Endodermal cell (in vitro differentiated cells): ENCODE measurements around the gene RAB17. TPM values are rescaled to one million over a fixed set of nuclear protein-coding genes. Genes with fewer than 3 reads are reported as not detected.

Experiments
- DNase-seq: peaks from one replicate; pipeline ENCODE4 v3.0.0-alpha.2; 2017
- H3K27ac ChIP-seq: 2 replicates; pipeline ENCODE4 v1.5.1; 2013; ENCODE audit warnings: mild to moderate bottlenecking, low read depth, low read length, moderate library complexity
- H3K27me3 ChIP-seq: 2 replicates; pipeline ENCODE4 v1.6.1; 2013; ENCODE audit warnings: mild to moderate bottlenecking, low read length, moderate library complexity; ENCODE audit not compliant: insufficient read depth, control insufficient read depth, poor library complexity, severe bottlenecking
- H3K36me3 ChIP-seq: 2 replicates; pipeline ENCODE4 v1.7.0; 2013; ENCODE audit warnings: mild to moderate bottlenecking, low read length, moderate library complexity; ENCODE audit not compliant: control insufficient read depth, insufficient read depth
- H3K4me1 ChIP-seq: one replicate; pipeline ENCODE4 v1.7.0; 2013; ENCODE audit warnings: low read length; ENCODE audit not compliant: control insufficient read depth, insufficient read depth
- H3K4me3 ChIP-seq: 2 replicates; pipeline ENCODE4 v1.5.1; 2013; ENCODE audit warnings: mild to moderate bottlenecking, low read length, moderate library complexity
- H3K9ac ChIP-seq: 2 replicates; pipeline ENCODE4 v1.6.1; 2013; ENCODE audit warnings: mild to moderate bottlenecking, low read length, moderate library complexity; ENCODE audit not compliant: poor library complexity, severe bottlenecking; ENCODE audit errors: extremely low read depth
- H3K9me3 ChIP-seq: 2 replicates; pipeline ENCODE4 v1.6.1; 2013; ENCODE audit warnings: mild to moderate bottlenecking, low read length, moderate library complexity; ENCODE audit not compliant: control insufficient read depth
- H3K27ac Mint-ChIP-seq: 2 replicates; pipeline ENCODE4 v1.8.0; 2020; ENCODE audit warnings: mixed read lengths
- H3K27me3 Mint-ChIP-seq: 2 replicates; pipeline ENCODE4 v1.8.0; 2021; ENCODE audit warnings: mild to moderate bottlenecking, mixed read lengths; ENCODE audit not compliant: insufficient read depth
- H3K36me3 Mint-ChIP-seq: 2 replicates; pipeline ENCODE4 v1.8.0; 2020; ENCODE audit warnings: low read depth, mixed read lengths
- H3K4me1 Mint-ChIP-seq: 2 replicates; pipeline ENCODE4 v1.8.0; 2020; ENCODE audit warnings: mixed read lengths
- H3K4me3 Mint-ChIP-seq: 2 replicates; pipeline ENCODE4 v1.8.0; 2020; ENCODE audit warnings: mild to moderate bottlenecking, moderate library complexity, mixed read lengths
- H3K9me3 Mint-ChIP-seq: 2 replicates; pipeline ENCODE4 v1.8.0; 2020; ENCODE audit warnings: mild to moderate bottlenecking, mixed read lengths
- WGBS, 2 experiments: methylation state at CpG; one replicate each; pipeline versions ENCODE4 v1.1.5 to v1.1.7; 2013; ENCODE audit warnings: missing lambda C conversion rate in 2 of 2, mixed read lengths in 1 of 2; ENCODE audit not compliant: insufficient coverage in 1 of 2, insufficient read length in 1 of 2; 5-methylcytosine and 5-hydroxymethylcytosine counted together
- total RNA-seq, 2 donors: library from RNA; stranded (reverse); fragmentation: NEBNext Ultra II Directional in 1 of 2; extraction: Animal tissue kit (Norgen Biotek cat#: 25700) in 1 of 2; gene quantifications; 2 replicates in 1 of 2; 3 replicates in 1 of 2; pipeline ENCODE4 v1.2.1, GENCODE V29; 2021
- TF ChIP-seq, protein P1 (sequence below): fragments of 200-600 bp; sonication (generic); conservative IDR thresholded peaks from 2 replicates; pipeline ENCODE4 v1.5.0; 2021; ENCODE audit warnings: antibody characterized with exemption, mild to moderate bottlenecking

The RAB17 gene
- total RNA-seq, 2 donors from 2014 or later, result 235 to 369 TPM

- 54 to 60% methylated on average over 4 to 14 of the region's 14 CpGs for WGBS, 2 experiments
Measured at GRCh38 chr2:237563816-237564215, 26.7 kb downstream of the RAB17 start.

DNA sequence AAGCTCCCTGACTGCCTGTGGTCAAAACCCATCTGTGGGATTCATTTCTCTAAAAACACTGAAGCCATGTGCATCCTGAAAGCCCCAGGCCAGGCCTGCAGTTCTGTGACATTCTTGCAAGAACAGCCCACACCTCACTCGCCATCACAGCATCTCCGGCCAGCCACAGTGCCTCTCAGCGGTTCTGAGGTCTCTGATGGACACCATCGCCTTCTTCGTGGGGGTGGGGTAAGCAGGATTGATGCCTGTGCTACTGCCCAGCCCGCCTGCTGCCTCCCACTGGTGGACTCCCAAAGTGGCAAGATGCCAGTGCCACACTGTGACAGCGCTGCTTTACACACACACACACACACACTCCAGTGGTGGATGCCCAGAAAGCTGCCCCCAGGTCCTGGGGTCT lies 29.3 kb downstream of the RAB17 start:
- peaks cover 1% of the 10 kb centered on the region for H3K9me3 Mint-ChIP-seq

More at GRCh38 chr2:237563816-237564215, 26.7 kb downstream of the RAB17 start:
- H3K27ac Mint-ChIP-seq, result no peak overlapping the region
- H3K4me3 ChIP-seq, result no peak overlapping the region
- H3K27me3 ChIP-seq, result no peaks in the 10 kb centered on the region
- TF ChIP-seq, protein P1, sequence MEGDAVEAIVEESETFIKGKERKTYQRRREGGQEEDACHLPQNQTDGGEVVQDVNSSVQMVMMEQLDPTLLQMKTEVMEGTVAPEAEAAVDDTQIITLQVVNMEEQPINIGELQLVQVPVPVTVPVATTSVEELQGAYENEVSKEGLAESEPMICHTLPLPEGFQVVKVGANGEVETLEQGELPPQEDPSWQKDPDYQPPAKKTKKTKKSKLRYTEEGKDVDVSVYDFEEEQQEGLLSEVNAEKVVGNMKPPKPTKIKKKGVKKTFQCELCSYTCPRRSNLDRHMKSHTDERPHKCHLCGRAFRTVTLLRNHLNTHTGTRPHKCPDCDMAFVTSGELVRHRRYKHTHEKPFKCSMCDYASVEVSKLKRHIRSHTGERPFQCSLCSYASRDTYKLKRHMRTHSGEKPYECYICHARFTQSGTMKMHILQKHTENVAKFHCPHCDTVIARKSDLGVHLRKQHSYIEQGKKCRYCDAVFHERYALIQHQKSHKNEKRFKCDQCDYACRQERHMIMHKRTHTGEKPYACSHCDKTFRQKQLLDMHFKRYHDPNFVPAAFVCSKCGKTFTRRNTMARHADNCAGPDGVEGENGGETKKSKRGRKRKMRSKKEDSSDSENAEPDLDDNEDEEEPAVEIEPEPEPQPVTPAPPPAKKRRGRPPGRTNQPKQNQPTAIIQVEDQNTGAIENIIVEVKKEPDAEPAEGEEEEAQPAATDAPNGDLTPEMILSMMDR, result no peak
- H3K36me3 ChIP-seq, result no peaks in the 10 kb centered on the region
- H3K4me1 Mint-ChIP-seq, result no peaks in the 10 kb centered on the region
- peak; percentile 92 for DNase-seq
- no peaks in the 10 kb centered on the region for H3K9me3 Mint-ChIP-seq
- H3K27ac ChIP-seq, result no peak overlapping the region
- no peak overlapping the region for H3K4me3 Mint-ChIP-seq
- H3K9ac ChIP-seq, result no peak overlapping the region
- H3K9me3 ChIP-seq, result no peaks in the 10 kb centered on the region
- H3K4me1 ChIP-seq, result no peaks in the 10 kb centered on the region
- peaks cover 4% of the 10 kb centered on the region for H3K27me3 Mint-ChIP-seq
- no peaks in the 10 kb centered on the region for H3K36me3 Mint-ChIP-seq

DNA sequence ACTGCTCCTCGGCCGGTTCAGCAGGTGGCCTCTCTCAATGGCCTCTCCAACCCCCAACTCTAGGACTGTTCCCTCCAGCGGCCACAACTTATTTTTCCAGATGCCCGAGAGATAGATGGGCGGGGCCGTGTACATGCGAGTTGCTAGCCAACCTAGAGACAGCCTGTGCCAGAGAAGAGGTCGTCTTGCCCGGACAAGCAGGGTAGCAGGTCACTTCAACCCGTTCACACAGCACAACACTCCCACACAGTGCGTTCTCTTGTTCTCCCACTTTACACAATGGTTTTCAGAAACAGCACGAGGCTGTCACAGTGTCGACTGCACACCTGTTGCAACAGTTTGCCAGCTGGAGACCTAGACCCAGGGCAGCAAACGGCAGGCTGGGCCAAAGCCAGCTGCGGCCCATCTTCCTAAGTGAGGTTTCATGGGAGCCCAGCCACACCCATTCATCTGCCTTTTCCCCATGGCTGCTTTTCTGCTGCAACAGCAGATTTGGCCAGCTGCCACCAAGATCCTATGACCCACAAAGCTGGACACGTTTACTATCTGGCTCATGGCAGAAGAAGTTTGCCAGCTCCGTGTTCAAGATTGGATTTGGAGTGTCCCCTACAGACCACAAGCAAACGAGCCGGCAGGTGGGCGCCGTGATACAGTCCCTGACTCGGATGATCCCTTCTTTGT lies 31.4 kb downstream of the RAB17 start:
- no peaks in the 10 kb centered on the region for H3K4me1 ChIP-seq
- WGBS, 2 experiments, result 86 to 89% methylated on average over 20 to 22 of the region's 22 CpGs
- no peaks in the 10 kb centered on the region for H3K4me1 Mint-ChIP-seq
- H3K27me3 ChIP-seq, result no peaks in the 10 kb centered on the region
- peaks cover 12% of the 10 kb centered on the region for H3K9me3 Mint-ChIP-seq
- H3K4me3 ChIP-seq, result no peak overlapping the region
- H3K36me3 ChIP-seq, result no peaks in the 10 kb centered on the region
- peaks cover under 1% of the 10 kb centered on the region for H3K36me3 Mint-ChIP-seq
- H3K4me3 Mint-ChIP-seq, result no peak overlapping the region
- H3K9ac ChIP-seq, result no peak overlapping the region
- H3K9me3 ChIP-seq, result peaks cover 13% of the 10 kb centered on the region
- H3K27ac Mint-ChIP-seq, result no peak overlapping the region
- TF ChIP-seq, protein P1, result no peak
- no peak overlapping the region for H3K27ac ChIP-seq
- peaks cover 4% of the 10 kb centered on the region for H3K27me3 Mint-ChIP-seq
- DNase-seq, result no peak

More for the DNA sequence above, 29.3 kb downstream of the RAB17 start:
- no peak overlapping the region for H3K9ac ChIP-seq
- Mint-ChIP-seq H3K27me3 (peaks cover 4% of the 10 kb centered on the region), H3K27ac (no peak overlapping the region), H3K4me3 (no peak overlapping the region), H3K36me3 (no peaks in the 10 kb centered on the region), H3K4me1 (no peaks in the 10 kb centered on the region)
- H3K27ac ChIP-seq, result no peak overlapping the region
- no peaks in the 10 kb centered on the region for H3K4me1 ChIP-seq
- H3K27me3 ChIP-seq, result no peaks in the 10 kb centered on the region
- WGBS, 2 experiments, result 81 to 91% methylated on average over 3 to 7 of the region's 7 CpGs
- no peak overlapping the region for H3K4me3 ChIP-seq
- TF ChIP-seq, protein P1, result no peak
- no peak for DNase-seq
- H3K9me3 ChIP-seq, result peaks cover 2% of the 10 kb centered on the region
- no peaks in the 10 kb centered on the region for H3K36me3 ChIP-seq
